SU-DHL-6 (cell line): ENCODE data around the gene STK40.

Source experiments
- H2AFZ ChIP-seq: fragments of 200-600 bp; sonication (generic); 2 replicates; pipeline ENCODE4 v1.6.1; 2014; ENCODE audit warnings: low read depth, mild to moderate bottlenecking, moderate library complexity, mixed read lengths, antibody characterized with exemption, low read length; ENCODE audit not compliant: severe bottlenecking
- H3F3A ChIP-seq: fragments of 200-600 bp; shearing (Covaris generic); 2 replicates; pipeline ENCODE4 v1.6.0; 2016; ENCODE audit warnings: antibody characterized with exemption, mild to moderate bottlenecking; ENCODE audit not compliant: insufficient read depth
- H3K27ac ChIP-seq: fragments of 200-600 bp; sonication (generic); 2 replicates; pipeline ENCODE4 v1.5.1; 2016; ENCODE audit warnings: low read depth, mild to moderate bottlenecking, low read length, moderate library complexity, mixed read lengths
- H3K27me3 ChIP-seq: fragments of 200-600 bp; sonication (generic), shearing (Covaris generic); 2 replicates; pipeline ENCODE4 v1.6.0; 2014; ENCODE audit warnings: mild to moderate bottlenecking, low read length
- H3K36me3 ChIP-seq: fragments of 200-600 bp; sonication (generic); 2 replicates; pipeline ENCODE4 v1.6.1; 2014; ENCODE audit warnings: mild to moderate bottlenecking, low read length, mixed read lengths
- H3K4me2 ChIP-seq: fragments of 300-600, 200-600 bp; shearing (Covaris generic), sonication (generic); 2 replicates; pipeline ENCODE4 v1.6.0; 2014; ENCODE audit warnings: low read length, low read depth, mild to moderate bottlenecking; ENCODE audit not compliant: poor library complexity, severe bottlenecking
- H3K4me3 ChIP-seq: fragments of 200-600 bp; sonication (generic); 2 replicates; pipeline ENCODE4 v1.5.1; 2014; ENCODE audit warnings: antibody characterized with exemption, low read length, mild to moderate bottlenecking, mixed read lengths; ENCODE audit not compliant: insufficient read depth, poor library complexity, severe bottlenecking
- H3K79me2 ChIP-seq: fragments of 200-600 bp; sonication (generic); 2 replicates; pipeline ENCODE4 v1.6.1; 2014; ENCODE audit warnings: mild to moderate bottlenecking, low read length, moderate library complexity; ENCODE audit not compliant: insufficient read depth
- H3K9ac ChIP-seq: fragments of 200-600 bp; sonication (generic); 2 replicates; pipeline ENCODE4 v1.7.0; 2014; ENCODE audit warnings: mild to moderate bottlenecking, low read length
- H3K9me2 ChIP-seq: fragments of 200-600 bp; sonication (generic); replicated peaks from 2 replicates; pipeline ENCODE4 v1.6.1; 2014; ENCODE audit warnings: low read length; ENCODE audit not compliant: insufficient read depth
- H3K9me3 ChIP-seq: fragments of 200-600 bp; sonication (generic); 2 replicates; pipeline ENCODE4 v1.6.1; 2014; ENCODE audit warnings: low read length, mixed read lengths; ENCODE audit not compliant: insufficient read depth
- H4K20me1 ChIP-seq: fragments of 200-600 bp; sonication (generic); 2 replicates; pipeline ENCODE4 v1.6.1; 2014; ENCODE audit warnings: low read depth, mild to moderate bottlenecking, antibody characterized with exemption, low read length, moderate library complexity, mixed read lengths
- EZH2phosphoT487 ChIP-seq: fragments of 200-600 bp; sonication (generic), shearing (Covaris generic); conservative IDR thresholded peaks from 2 replicates; pipeline ENCODE4 v1.6.1; 2018; ENCODE audit warnings: mild to moderate bottlenecking, antibody characterized with exemption, low read length, moderate library complexity, mixed read lengths
- TF ChIP-seq, protein P1 (sequence below): fragments of 200-600 bp; sonication (generic); IDR thresholded peaks from one replicate; pipeline ENCODE4 v1.5.1; 2017; ENCODE audit warnings: antibody characterized with exemption, mild to moderate bottlenecking, low read length, moderate library complexity; ENCODE audit not compliant: insufficient read depth, poor library complexity, severe bottlenecking

STK40 gene

DNA sequence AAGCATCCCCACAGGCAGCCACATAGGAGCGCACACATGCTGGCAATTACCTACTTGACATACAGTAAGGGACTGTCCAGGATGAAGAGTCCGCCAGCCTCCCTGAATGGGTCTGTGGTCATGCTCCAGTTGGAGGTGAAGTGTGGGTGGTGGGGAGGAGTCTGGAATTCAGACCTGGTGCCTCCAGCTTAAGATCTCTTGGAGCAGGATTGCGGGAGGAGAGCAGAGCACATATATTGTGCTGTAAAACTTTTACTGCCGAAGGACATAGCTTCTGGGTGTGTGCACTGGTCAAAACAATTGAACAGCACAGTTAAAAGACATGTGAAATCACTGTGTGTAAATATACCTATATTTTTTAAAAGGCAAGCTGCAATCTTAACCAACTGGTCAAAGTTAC, 17.9 kb downstream of the STK40 start:
- Histone ChIP-seq H3K4me3 (no peak overlapping the region), H3K79me2 (peaks cover 37% of the 10 kb centered on the region), H3K27ac (no peak overlapping the region), H3K9me3 (no peaks in the 10 kb centered on the region), H3F3A (peaks cover 23% of the 10 kb centered on the region), H3K36me3 (no peaks in the 10 kb centered on the region), H3K27me3 (no peaks in the 10 kb centered on the region), H3K9ac (no peak overlapping the region), H3K9me2 (no peaks in the 10 kb centered on the region), H4K20me1 (no peaks in the 10 kb centered on the region), H2AFZ (no peak overlapping the region), H3K4me2 (no peak overlapping the region)
- no peak for TF ChIP-seq EZH2phosphoT487
- TF ChIP-seq, protein P1, sequence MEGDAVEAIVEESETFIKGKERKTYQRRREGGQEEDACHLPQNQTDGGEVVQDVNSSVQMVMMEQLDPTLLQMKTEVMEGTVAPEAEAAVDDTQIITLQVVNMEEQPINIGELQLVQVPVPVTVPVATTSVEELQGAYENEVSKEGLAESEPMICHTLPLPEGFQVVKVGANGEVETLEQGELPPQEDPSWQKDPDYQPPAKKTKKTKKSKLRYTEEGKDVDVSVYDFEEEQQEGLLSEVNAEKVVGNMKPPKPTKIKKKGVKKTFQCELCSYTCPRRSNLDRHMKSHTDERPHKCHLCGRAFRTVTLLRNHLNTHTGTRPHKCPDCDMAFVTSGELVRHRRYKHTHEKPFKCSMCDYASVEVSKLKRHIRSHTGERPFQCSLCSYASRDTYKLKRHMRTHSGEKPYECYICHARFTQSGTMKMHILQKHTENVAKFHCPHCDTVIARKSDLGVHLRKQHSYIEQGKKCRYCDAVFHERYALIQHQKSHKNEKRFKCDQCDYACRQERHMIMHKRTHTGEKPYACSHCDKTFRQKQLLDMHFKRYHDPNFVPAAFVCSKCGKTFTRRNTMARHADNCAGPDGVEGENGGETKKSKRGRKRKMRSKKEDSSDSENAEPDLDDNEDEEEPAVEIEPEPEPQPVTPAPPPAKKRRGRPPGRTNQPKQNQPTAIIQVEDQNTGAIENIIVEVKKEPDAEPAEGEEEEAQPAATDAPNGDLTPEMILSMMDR: no peak

DNA sequence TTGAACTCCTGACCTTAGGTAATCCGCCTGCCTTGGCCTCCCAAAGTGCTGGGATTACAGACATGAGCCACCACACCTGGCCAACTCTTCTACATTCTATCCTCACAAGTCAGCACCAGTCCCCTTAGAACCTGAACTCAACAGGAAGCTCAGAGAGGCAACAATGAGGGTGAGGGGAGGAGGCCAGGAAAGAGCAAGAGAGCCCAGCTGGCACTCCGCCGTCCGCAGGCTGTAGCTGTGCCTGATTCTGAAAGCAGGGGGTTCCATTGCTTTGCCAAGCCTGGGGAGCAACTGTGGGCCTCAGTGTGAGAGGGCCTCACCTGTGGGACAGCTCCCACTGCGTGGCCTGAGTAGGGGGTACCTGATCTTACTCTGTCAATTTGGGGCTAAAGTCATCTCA, 18.7 kb downstream of the STK40 start:
- Histone ChIP-seq H3K9me3 (no peaks in the 10 kb centered on the region), H3K79me2 (peaks cover 33% of the 10 kb centered on the region), H2AFZ (no peak overlapping the region), H3K36me3 (no peaks in the 10 kb centered on the region), H3K27ac (no peak overlapping the region), H3K27me3 (no peaks in the 10 kb centered on the region), H3K9ac (no peak overlapping the region), H3K4me3 (no peak overlapping the region), H3K9me2 (no peaks in the 10 kb centered on the region), H3K4me2 (no peak overlapping the region), H4K20me1 (no peaks in the 10 kb centered on the region), H3F3A (peaks cover 22% of the 10 kb centered on the region)
- TF ChIP-seq, protein P1: no peak
- TF ChIP-seq EZH2phosphoT487: no peak

DNA sequence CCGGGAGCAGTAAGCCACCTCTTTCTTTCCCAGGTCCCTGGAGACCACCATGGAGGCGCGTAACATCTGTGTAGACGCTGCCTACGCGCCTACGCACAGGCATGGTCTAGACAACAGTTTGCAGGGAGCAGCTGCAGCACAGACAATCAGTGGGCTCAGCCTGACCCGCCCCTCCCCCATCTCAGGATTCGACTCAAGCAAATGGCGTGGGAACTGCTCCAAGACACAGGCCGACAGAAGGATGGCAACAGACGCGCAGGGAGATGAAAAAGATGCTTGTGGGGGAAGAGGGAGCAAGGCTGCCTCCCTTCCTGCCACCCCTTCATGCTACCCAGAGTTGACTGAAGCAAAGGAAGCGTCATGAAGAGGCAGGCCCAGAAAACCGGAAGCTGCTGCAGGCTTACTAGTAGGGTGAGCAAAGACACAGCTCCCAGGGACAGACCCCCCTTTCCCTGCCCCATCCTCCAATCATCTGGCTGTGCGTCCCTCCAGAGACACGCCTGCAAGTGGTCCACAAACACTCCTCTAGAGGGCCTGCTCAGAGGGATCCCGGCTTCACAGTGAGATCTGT, 19.5 kb downstream of the STK40 start:
- Histone ChIP-seq H2AFZ (no peak overlapping the region), H3K27ac (no peak overlapping the region), H3K9ac (no peak overlapping the region)

More for the DNA sequence above, 19.5 kb downstream of the STK40 start:
- H3K4me3 ChIP-seq: no peak overlapping the region
- H3K27me3 ChIP-seq: no peaks in the 10 kb centered on the region
- no peak overlapping the region for H3K4me2 ChIP-seq
- peaks cover 33% of the 10 kb centered on the region for H3K79me2 ChIP-seq
- peaks cover 18% of the 10 kb centered on the region for H3F3A ChIP-seq
- no peaks in the 10 kb centered on the region for H3K36me3 ChIP-seq
- no peak for TF ChIP-seq EZH2phosphoT487
- TF ChIP-seq, protein P1: no peak
- no peaks in the 10 kb centered on the region for H3K9me3 ChIP-seq
- no peaks in the 10 kb centered on the region for H4K20me1 ChIP-seq
- H3K9me2 ChIP-seq: no peaks in the 10 kb centered on the region
